GM04504 (cell line): ENCODE data around the gene MOBP.

Source experiments
- DNase-seq: peaks from one replicate; pipeline ENCODE4 v3.0.0-alpha.2; 2012; ENCODE audit warnings: low read depth

Gene MOBP

GRCh38 chr3:39499651-39500273, 32.3 kb downstream of the MOBP start:
- no peak for DNase-seq

GRCh38 chr3:39501059-39501458, 33.6 kb downstream of the MOBP start:
- no peak for DNase-seq

- no peak for DNase-seq
Observed at GRCh38 chr3:39501968-39502837, 34.7 kb downstream of the MOBP start.

- no peak for DNase-seq
Observed at GRCh38 chr3:39502838-39503145, 35.3 kb downstream of the MOBP start.

- no peak for DNase-seq
Observed at GRCh38 chr3:39505866-39506742, 38.6 kb downstream of the MOBP start.

GRCh38 chr3:39506863-39507262, 39.4 kb downstream of the MOBP start:
- DNase-seq = no peak

- DNase-seq = no peak
Observed at GRCh38 chr3:39513791-39514369, 46.4 kb downstream of the MOBP start.

GRCh38 chr3:39515681-39516441, 48.4 kb downstream of the MOBP start:
- DNase-seq = no peak

GRCh38 chr3:39519103-39519502, 51.6 kb downstream of the MOBP start:
- DNase-seq = no peak

GRCh38 chr3:39519554-39520288, 52.2 kb downstream of the MOBP start:
- DNase-seq = no peak

GRCh38 chr3:39521456-39521855, 54.0 kb downstream of the MOBP start:
- DNase-seq = no peak

GRCh38 chr3:39524107-39524506, 56.6 kb downstream of the MOBP start:
- no peak for DNase-seq

- DNase-seq = no peak
Observed at GRCh38 chr3:39528844-39529243, 61.4 kb downstream of the MOBP start.

GRCh38 chr3:39529577-39529976, 62.1 kb downstream of the MOBP start:
- no peak for DNase-seq

GRCh38 chr3:39531066-39531465, 63.6 kb downstream of the MOBP start:
- DNase-seq = no peak

GRCh38 chr3:39531665-39532064, 64.2 kb downstream of the MOBP start:
- peak; percentile 1 for DNase-seq

- no peak for DNase-seq
Observed at GRCh38 chr3:39532777-39533176, 65.3 kb downstream of the MOBP start.

GRCh38 chr3:39533226-39533625, 65.7 kb downstream of the MOBP start:
- DNase-seq = no peak

GRCh38 chr3:39540162-39540921, 72.9 kb downstream of the MOBP start:
- no peak for DNase-seq

GRCh38 chr3:39541442-39541841, 74.0 kb downstream of the MOBP start:
- DNase-seq = no peak
